PFSK-1 (cell line): ENCODE measurements around the gene TBC1D22A.

Experiments
- FOXP2 ChIP-seq: optimal IDR thresholded peaks from 2 replicates; pipeline ENCODE3; 2011; ENCODE audit warnings: borderline replicate concordance, control low read depth, inconsistent platforms; ENCODE audit not compliant: insufficient read depth; ENCODE audit errors: extremely low read length, extremely low read depth
- POLR2AphosphoS5 ChIP-seq: IDR thresholded peaks from 2 replicates; pipeline ENCODE4 v1.6.1; 2012; ENCODE audit warnings: low read depth, mild to moderate bottlenecking, control low read depth, low read length, moderate library complexity
- SIN3A ChIP-seq: IDR thresholded peaks from 2 replicates; pipeline ENCODE4 v1.6.1; 2012; ENCODE audit warnings: mild to moderate bottlenecking, low read length, moderate library complexity, borderline replicate concordance; ENCODE audit not compliant: insufficient read depth
- TAF1 ChIP-seq: IDR thresholded peaks from 2 replicates; pipeline ENCODE4 v1.6.1; 2012; ENCODE audit warnings: low read length, control low read depth, borderline replicate concordance; ENCODE audit not compliant: insufficient read depth
- TF ChIP-seq, protein P1 (sequence below), 2 experiments: IDR thresholded peaks; 2 replicates each; pipeline versions ENCODE4 v1.6.1 to v1.8.0; 2011 to 2012; ENCODE audit warnings: low read depth in 2 of 2, low read length in 2 of 2, control low read depth in 1 of 2, inconsistent platforms in 1 of 2, mild to moderate bottlenecking in 1 of 2, moderate library complexity in 1 of 2; ENCODE audit not compliant: insufficient read depth in 1 of 2

Gene TBC1D22A

DNA sequence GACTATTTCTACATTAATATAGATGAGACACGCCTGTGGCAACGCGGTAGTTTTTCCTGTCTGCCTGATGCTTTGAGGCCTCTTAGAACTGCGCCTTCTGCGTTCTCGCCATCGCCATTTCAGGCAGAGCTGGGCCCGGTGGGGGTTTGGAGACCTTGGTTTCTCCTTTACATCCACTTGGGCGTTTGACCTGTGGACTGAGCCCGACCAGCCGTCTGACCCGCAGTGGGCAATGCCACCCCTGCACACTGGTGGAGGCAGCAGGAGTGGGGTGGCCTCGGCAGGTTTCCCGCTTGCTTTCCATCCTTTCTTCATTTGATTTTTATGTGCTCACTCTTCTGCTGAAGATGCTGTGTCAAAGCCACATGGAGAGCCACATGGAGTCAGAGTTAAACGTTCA, 130.4 kb downstream of the TBC1D22A start:
- TF ChIP-seq TAF1 (no peak), FOXP2 (no peak), POLR2AphosphoS5 (no peak), SIN3A (no peak)
- TF ChIP-seq, protein P1, sequence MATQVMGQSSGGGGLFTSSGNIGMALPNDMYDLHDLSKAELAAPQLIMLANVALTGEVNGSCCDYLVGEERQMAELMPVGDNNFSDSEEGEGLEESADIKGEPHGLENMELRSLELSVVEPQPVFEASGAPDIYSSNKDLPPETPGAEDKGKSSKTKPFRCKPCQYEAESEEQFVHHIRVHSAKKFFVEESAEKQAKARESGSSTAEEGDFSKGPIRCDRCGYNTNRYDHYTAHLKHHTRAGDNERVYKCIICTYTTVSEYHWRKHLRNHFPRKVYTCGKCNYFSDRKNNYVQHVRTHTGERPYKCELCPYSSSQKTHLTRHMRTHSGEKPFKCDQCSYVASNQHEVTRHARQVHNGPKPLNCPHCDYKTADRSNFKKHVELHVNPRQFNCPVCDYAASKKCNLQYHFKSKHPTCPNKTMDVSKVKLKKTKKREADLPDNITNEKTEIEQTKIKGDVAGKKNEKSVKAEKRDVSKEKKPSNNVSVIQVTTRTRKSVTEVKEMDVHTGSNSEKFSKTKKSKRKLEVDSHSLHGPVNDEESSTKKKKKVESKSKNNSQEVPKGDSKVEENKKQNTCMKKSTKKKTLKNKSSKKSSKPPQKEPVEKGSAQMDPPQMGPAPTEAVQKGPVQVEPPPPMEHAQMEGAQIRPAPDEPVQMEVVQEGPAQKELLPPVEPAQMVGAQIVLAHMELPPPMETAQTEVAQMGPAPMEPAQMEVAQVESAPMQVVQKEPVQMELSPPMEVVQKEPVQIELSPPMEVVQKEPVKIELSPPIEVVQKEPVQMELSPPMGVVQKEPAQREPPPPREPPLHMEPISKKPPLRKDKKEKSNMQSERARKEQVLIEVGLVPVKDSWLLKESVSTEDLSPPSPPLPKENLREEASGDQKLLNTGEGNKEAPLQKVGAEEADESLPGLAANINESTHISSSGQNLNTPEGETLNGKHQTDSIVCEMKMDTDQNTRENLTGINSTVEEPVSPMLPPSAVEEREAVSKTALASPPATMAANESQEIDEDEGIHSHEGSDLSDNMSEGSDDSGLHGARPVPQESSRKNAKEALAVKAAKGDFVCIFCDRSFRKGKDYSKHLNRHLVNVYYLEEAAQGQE (IDR thresholded peaks at IDR 0.05; ENCODE audit: insufficient read depth in 1 of 2, low read depth in 2 of 2, low read length in 2 of 2) = no peak

DNA sequence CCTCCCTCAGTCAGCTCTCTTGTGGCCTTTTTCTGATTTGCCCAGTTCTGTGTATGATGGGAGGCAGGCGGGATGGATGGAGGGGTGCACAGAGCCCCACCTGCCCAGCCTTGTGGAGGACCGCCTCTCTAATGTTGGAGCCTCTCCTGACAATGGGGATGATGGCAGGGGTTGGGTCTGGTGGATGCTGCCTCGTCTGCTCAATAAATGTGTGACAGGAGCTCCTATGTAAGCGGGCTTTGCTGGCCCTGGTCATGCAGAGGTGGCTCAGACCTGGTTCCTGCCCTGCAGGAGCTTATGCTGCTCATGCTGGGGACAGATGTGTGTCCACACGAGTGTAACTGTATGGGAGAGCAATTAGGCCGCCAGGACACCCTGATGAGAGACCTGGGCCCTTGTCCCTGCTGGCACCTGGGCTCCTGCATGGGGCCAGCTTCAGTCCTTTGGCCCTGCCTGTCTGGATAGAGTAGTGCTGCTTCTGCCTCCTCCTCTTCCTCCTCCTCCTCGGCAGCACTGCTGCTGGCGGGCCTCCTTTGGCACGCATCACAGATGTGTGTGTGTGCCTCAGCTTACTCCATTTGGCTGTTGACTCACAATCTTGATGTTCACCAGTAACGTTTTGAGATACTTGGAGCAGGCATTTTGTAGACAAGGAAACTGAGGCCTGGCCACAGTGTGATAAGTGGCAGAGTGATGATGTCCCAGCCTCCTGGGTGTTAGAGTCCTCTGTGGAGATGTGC, 131.0 kb downstream of the TBC1D22A start:
- TF ChIP-seq TAF1 (no peak), FOXP2 (no peak), POLR2AphosphoS5 (no peak), SIN3A (no peak)
- TF ChIP-seq, protein P1 (IDR thresholded peaks at IDR 0.05; ENCODE audit: insufficient read depth in 1 of 2, low read depth in 2 of 2, low read length in 2 of 2) = no peak

DNA sequence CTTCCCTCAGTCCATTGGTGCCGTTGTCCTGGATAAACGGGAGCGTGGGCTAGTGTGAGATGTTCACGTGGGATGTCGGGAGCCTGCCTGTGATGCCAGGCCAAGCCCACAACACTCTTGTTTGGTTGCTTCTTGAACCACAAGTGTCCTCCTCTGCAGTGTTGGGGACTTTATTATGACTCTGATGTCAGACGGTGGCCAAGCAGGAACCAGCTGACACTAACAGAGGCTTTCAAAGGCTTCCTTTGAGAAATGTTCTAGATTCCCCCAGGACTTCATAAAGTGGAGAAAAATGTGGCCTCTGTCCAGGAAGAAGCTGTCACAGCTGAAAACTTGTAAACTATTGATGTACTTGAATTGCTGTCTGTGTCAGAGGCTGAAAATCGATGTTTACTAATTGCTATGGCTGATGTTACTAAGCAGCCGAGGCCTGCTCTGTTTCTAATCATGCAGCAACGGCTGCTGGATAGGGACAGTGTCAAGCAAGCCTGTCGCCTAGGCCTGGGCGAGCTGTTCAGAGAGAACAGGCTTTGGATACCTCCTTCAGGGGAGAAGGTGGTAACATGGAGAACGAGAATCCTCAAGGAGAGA, 131.7 kb downstream of the TBC1D22A start:
- no peak for TF ChIP-seq FOXP2
- no peak for TF ChIP-seq TAF1
- TF ChIP-seq SIN3A = no peak
- TF ChIP-seq POLR2AphosphoS5 = no peak
- TF ChIP-seq, protein P1 (IDR thresholded peaks at IDR 0.05; ENCODE audit: insufficient read depth in 1 of 2, low read depth in 2 of 2, low read length in 2 of 2) = no peak

DNA sequence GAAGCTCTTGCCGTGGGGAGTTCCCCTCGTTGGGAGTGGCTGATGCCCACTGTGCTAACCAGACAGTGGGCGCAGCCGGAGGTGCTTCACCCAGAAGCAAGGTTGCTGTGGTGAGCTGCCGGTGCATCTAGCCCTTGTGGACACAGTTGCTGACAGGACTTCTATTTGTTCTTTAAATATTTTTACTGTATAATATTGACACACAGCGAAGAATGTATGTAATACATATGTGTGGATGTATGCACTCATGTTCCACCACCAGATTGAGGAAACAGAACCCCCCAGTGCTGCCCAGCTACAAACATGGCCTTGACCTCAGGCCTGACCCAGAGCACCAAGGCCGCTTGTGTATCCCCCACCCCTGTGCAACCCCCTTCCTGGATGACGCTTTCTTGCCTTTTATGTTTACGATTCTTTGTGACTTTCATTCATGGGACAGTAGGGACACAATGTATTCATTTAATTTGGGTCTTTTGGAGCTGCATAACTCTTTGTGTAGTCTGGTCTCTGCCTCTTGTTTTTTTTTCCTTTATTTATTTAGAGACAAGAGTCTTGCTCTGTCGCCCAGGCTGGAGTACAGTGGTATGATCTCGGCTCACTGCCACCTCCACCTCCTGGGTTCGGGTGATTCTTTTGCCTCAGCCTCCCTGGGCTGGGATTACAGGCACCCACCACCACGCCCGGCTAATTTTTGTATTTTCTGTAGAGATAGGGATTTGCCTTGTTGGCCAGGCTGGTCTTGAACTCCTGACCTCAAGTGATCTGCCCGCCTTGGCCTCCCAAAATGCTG, 132.6 kb downstream of the TBC1D22A start:
- TF ChIP-seq TAF1 = no peak
- no peak for TF ChIP-seq POLR2AphosphoS5
- TF ChIP-seq, protein P1 (IDR thresholded peaks at IDR 0.05; ENCODE audit: insufficient read depth in 1 of 2, low read depth in 2 of 2, low read length in 2 of 2) = no peak
- TF ChIP-seq FOXP2 = no peak
- TF ChIP-seq SIN3A = no peak
